Right ventricle myocardium inferior (tissue), 1 donor: Measurements from ENCODE around the gene LMO7. TPM values are rescaled to one million over a fixed set of nuclear protein-coding genes. Genes with fewer than 3 reads are reported as not detected.
"Not testable (repeated sequence)": the region's sequence is repeated elsewhere in the genome, so short reads cannot be mapped to it uniquely, and the experiment has no call there.

Experiments
- ATAC-seq: fragments of 200-7000 bp; cut with Tn5 transposase; one replicate; pipeline ENCODE4 v1.9.1; 2020; ENCODE audit warnings: mild to moderate bottlenecking, moderate library complexity
- DNase-seq: peaks from one replicate; pipeline ENCODE4 v3.0.0; 2021; ENCODE audit errors: missing footprints
- intact Hi-C: fragments of 100-400 bp; cut with DNase I; formaldehyde crosslinking; loops from one replicate; pipeline ENCODE4 v1.11.0; 2022
- total RNA-seq: library from RNA; stranded (reverse); fragmentation: NEBNext Ultra II Directional; extraction: Animal tissue kit (Norgen Biotek cat#: 25700); gene quantifications from one replicate; pipeline ENCODE4 v1.2.1, GENCODE V29; 2021
- donor health status: DM: no; HTN: yes; CAD: no; lungs with severe emphysema.

Gene LMO7
- total RNA-seq, 1 donor from 2014 or later, result 392 TPM

GRCh38 chr13:75723901-75724300 lies 87.8 kb downstream of the LMO7 start:
- intact Hi-C loops, result no loop called here
- DNase-seq, result no peak

GRCh38 chr13:75724752-75725517 lies 88.8 kb downstream of the LMO7 start:
- ATAC-seq (no peak), DNase-seq (no peak)
- intact Hi-C loops, result no loop called here

More at GRCh38 chr13:75723901-75724300, 87.8 kb downstream of the LMO7 start:
- ATAC-seq, result no peak

- intact Hi-C loops, result no loop called here
- ATAC-seq, result no peak
- no peak for DNase-seq
Observed at GRCh38 chr13:75725736-75726135, 89.6 kb downstream of the LMO7 start.

GRCh38 chr13:75726306-75726705 lies 90.2 kb downstream of the LMO7 start:
- intact Hi-C loops, result no loop called here
- DNase-seq, result no peak

GRCh38 chr13:75733113-75733512 lies 97.0 kb downstream of the LMO7 start:
- intact Hi-C loops, DNase-seq, ATAC-seq: not testable (repeated sequence)

More at GRCh38 chr13:75726306-75726705, 90.2 kb downstream of the LMO7 start:
- no peak for ATAC-seq

GRCh38 chr13:75736173-75736572 lies 100.0 kb downstream of the LMO7 start:
- no peak for DNase-seq
- no peak for ATAC-seq
- intact Hi-C loops, result no loop called here

GRCh38 chr13:75738841-75739240 lies 102.7 kb downstream of the LMO7 start:
- intact Hi-C loops, result no loop called here
- ATAC-seq (no peak), DNase-seq (no peak)

GRCh38 chr13:75739244-75739868 lies 103.2 kb downstream of the LMO7 start:
- intact Hi-C loops, result no loop called here
- no peak for DNase-seq

GRCh38 chr13:75740031-75740430 lies 103.9 kb downstream of the LMO7 start:
- ATAC-seq (no peak), DNase-seq (no peak)
- intact Hi-C loops, result no loop called here

More at GRCh38 chr13:75739244-75739868, 103.2 kb downstream of the LMO7 start:
- ATAC-seq, result no peak

- ATAC-seq, intact Hi-C loops, DNase-seq: not testable (repeated sequence)
Observed at GRCh38 chr13:75743072-75743471, 106.9 kb downstream of the LMO7 start.

GRCh38 chr13:75744127-75744526 lies 108.0 kb downstream of the LMO7 start:
- intact Hi-C loops, result no loop called here
- DNase-seq, result no peak
- ATAC-seq, result no peak

GRCh38 chr13:75745387-75745786 lies 109.3 kb downstream of the LMO7 start:
- DNase-seq (no peak), ATAC-seq (no peak)
- intact Hi-C loops, result no loop called here

- intact Hi-C loops, result no loop called here
- DNase-seq (no peak), ATAC-seq (no peak)
Observed at GRCh38 chr13:75748874-75749273, 112.7 kb downstream of the LMO7 start.

GRCh38 chr13:75749407-75749806 lies 113.3 kb downstream of the LMO7 start:
- ATAC-seq (peak; percentile 37), DNase-seq (peak; percentile 57)
- intact Hi-C loops, result no loop called here

GRCh38 chr13:75751350-75751749 lies 115.2 kb downstream of the LMO7 start:
- intact Hi-C loops, result no loop called here
- no peak for ATAC-seq
- no peak for DNase-seq

- intact Hi-C loops, result no loop called here
- no peak for ATAC-seq
- DNase-seq, result no peak
Observed at GRCh38 chr13:75752826-75753225, 116.7 kb downstream of the LMO7 start.

- DNase-seq (no peak), ATAC-seq (no peak)
Observed at GRCh38 chr13:75754936-75755335, 118.8 kb downstream of the LMO7 start.

GRCh38 chr13:75757336-75757735 lies 121.2 kb downstream of the LMO7 start:
- intact Hi-C loops, result no loop called here
- ATAC-seq, result no peak
- DNase-seq, result no peak

More at GRCh38 chr13:75754936-75755335, 118.8 kb downstream of the LMO7 start:
- intact Hi-C loops, result no loop called here

- no peak for DNase-seq
- intact Hi-C loops, result no loop called here
- ATAC-seq, result no peak
Observed at GRCh38 chr13:75759531-75759930, 123.4 kb downstream of the LMO7 start.
